GM23338 (cell line): Measurements from ENCODE around the gene PDE6A. TPM values are rescaled to one million over a fixed set of nuclear protein-coding genes. Genes with fewer than 3 reads are reported as not detected.

Source experiments
- ATAC-seq: fragments of 200-7000 bp; cut with Tn5 transposase; 3 replicates; pipeline ENCODE4 v1.9.1; 2020
- DNase-seq: peaks from one replicate; pipeline ENCODE4 v3.0.0-alpha.2; 2015; ENCODE audit warnings: low spot score
- H2AFZ ChIP-seq: fragments of 200-600 bp; sonication (generic); 2 replicates; pipeline ENCODE4 v1.8.0; 2016; ENCODE audit warnings: antibody characterized with exemption, mild to moderate bottlenecking, moderate library complexity
- H3F3A ChIP-seq: fragments of 200-600 bp; sonication (generic); replicated peaks from 2 replicates; pipeline ENCODE4 v1.8.0; 2017; ENCODE audit warnings: antibody characterized with exemption, mixed run types, low read depth
- H3K27ac ChIP-seq: fragments of 200-600 bp; sonication (generic); 2 replicates; pipeline ENCODE4 v1.6.1; 2016; ENCODE audit warnings: low read depth
- H3K27me3 ChIP-seq: fragments of 200-600 bp; sonication (generic); 2 replicates; pipeline ENCODE4 v1.8.0; 2016; ENCODE audit warnings: mild to moderate bottlenecking, mixed run types, moderate library complexity; ENCODE audit not compliant: insufficient read depth
- H3K36me3 ChIP-seq: fragments of 200-600 bp; sonication (generic); 2 replicates; pipeline ENCODE4 v1.8.0; 2016; ENCODE audit warnings: mild to moderate bottlenecking; ENCODE audit not compliant: insufficient read depth
- H3K4me1 ChIP-seq: fragments of 200-600 bp; sonication (generic); 2 replicates; pipeline ENCODE4 v1.8.0; 2016; ENCODE audit warnings: mild to moderate bottlenecking, moderate library complexity; ENCODE audit not compliant: insufficient read depth
- H3K4me2 ChIP-seq: fragments of 200-600 bp; sonication (generic); 2 replicates; pipeline ENCODE4 v1.7.1; 2017; ENCODE audit warnings: mixed run types
- H3K4me3 ChIP-seq: fragments of 200-600 bp; sonication (generic); 2 replicates; pipeline ENCODE4 v1.6.1; 2016; ENCODE audit warnings: mixed run types
- H3K79me2 ChIP-seq: fragments of 200-600 bp; sonication (generic); replicated peaks from 2 replicates; pipeline ENCODE4 v1.8.0; 2017; ENCODE audit warnings: mild to moderate bottlenecking; ENCODE audit not compliant: insufficient read depth
- H3K9me2 ChIP-seq: fragments of 200-600 bp; sonication (generic); 2 replicates; pipeline ENCODE4 v1.8.0; 2017; ENCODE audit not compliant: insufficient read depth
- H4K20me1 ChIP-seq: fragments of 200-600 bp; sonication (generic); replicated peaks from 2 replicates; pipeline ENCODE4 v1.8.0; 2017; ENCODE audit warnings: mild to moderate bottlenecking; ENCODE audit not compliant: insufficient read depth
- H3K27ac Mint-ChIP-seq: 2 replicates; pipeline ENCODE4 v1.8.0; 2020; ENCODE audit warnings: inconsistent platforms, mild to moderate bottlenecking, moderate library complexity, mixed read lengths
- H3K27me3 Mint-ChIP-seq: 3 replicates; pipeline ENCODE4 v1.8.0; 2022; ENCODE audit warnings: low read depth, mild to moderate bottlenecking, moderate library complexity, mixed read lengths, inconsistent platforms; ENCODE audit not compliant: insufficient read depth, poor library complexity
- H3K36me3 Mint-ChIP-seq: 3 replicates; pipeline ENCODE4 v1.8.0; 2021; ENCODE audit warnings: low read depth, mild to moderate bottlenecking, inconsistent platforms, moderate library complexity, mixed read lengths
- H3K4me1 Mint-ChIP-seq: 3 replicates; pipeline ENCODE4 v1.8.0; 2020; ENCODE audit warnings: mild to moderate bottlenecking, inconsistent platforms, mixed read lengths
- H3K4me3 Mint-ChIP-seq: 3 replicates; pipeline ENCODE4 v1.8.0; 2021; ENCODE audit warnings: moderate library complexity, mild to moderate bottlenecking, inconsistent platforms, mixed read lengths
- H3K9me3 Mint-ChIP-seq: 3 replicates; pipeline ENCODE4 v1.8.0; 2020; ENCODE audit warnings: moderate library complexity, mild to moderate bottlenecking, inconsistent platforms, mixed read lengths
- CREB1 ChIP-seq: fragments of 250-450 bp; sonication (Bioruptor Pico); IDR thresholded peaks from 2 replicates; pipeline ENCODE4 v1.5.0; 2020; ENCODE audit warnings: low read depth, mild to moderate bottlenecking, moderate library complexity
- EZH2 ChIP-seq: fragments of 200-600 bp; sonication (generic); IDR thresholded peaks from one replicate; pipeline ENCODE4 v1.8.0; 2017; ENCODE audit warnings: antibody characterized with exemption, mild to moderate bottlenecking, low read depth; ENCODE audit not compliant: unreplicated experiment
- EZH2phosphoT487 ChIP-seq: fragments of 200-600 bp; sonication (generic); IDR thresholded peaks from one replicate; pipeline ENCODE4 v1.8.1; 2018; ENCODE audit warnings: antibody characterized with exemption; ENCODE audit not compliant: unreplicated experiment
- JUNB ChIP-seq: IDR thresholded peaks from one replicate; pipeline ENCODE4 v1.6.1; 2016; ENCODE audit warnings: antibody characterized with exemption; ENCODE audit not compliant: unreplicated experiment
- NANOG ChIP-seq: IDR thresholded peaks from 2 replicates; pipeline ENCODE4 v1.6.1; 2016; ENCODE audit warnings: antibody characterized with exemption, borderline replicate concordance
- POLR2AphosphoS5 ChIP-seq: IDR thresholded peaks from 2 replicates; pipeline ENCODE4 v1.6.1; 2016; ENCODE audit warnings: antibody characterized with exemption, low read depth
- STAT1 ChIP-seq: IDR thresholded peaks from one replicate; pipeline ENCODE4 v1.6.1; 2016; ENCODE audit warnings: antibody characterized with exemption; ENCODE audit not compliant: unreplicated experiment
- ZNF114 ChIP-seq: fragments of 250-450 bp; sonication (Bioruptor Pico); IDR thresholded peaks from 2 replicates; pipeline ENCODE4 v1.5.0; 2020; ENCODE audit warnings: mild to moderate bottlenecking, moderate library complexity
- ZNF331 ChIP-seq: fragments of 250-450 bp; sonication (Bioruptor Pico); IDR thresholded peaks from 2 replicates; pipeline ENCODE4 v1.5.0; 2020; ENCODE audit warnings: low read depth, mild to moderate bottlenecking, moderate library complexity
- polyA plus RNA-seq: library from polyadenylated mRNA; unstranded; fragments of >200 nt; fragmentation: Nextera tagmentation; extraction: Ambion mirVana; gene quantifications from 2 replicates; pipeline ENCODE4 v1.2.1, GENCODE V29; 2016
- total RNA-seq: library from RNA; depleted of rRNA; stranded (reverse); fragments of >200 nt; shearing (Covaris generic); gene quantifications from 2 replicates; pipeline ENCODE4 v1.2.3, GENCODE V29; 2014
- TF ChIP-seq, protein P1 (sequence below): fragments of 250-450 bp; sonication (Bioruptor Pico); IDR thresholded peaks from 2 replicates; pipeline ENCODE4 v1.5.0; 2020; ENCODE audit warnings: mild to moderate bottlenecking, moderate library complexity
- TF ChIP-seq, protein P2 (sequence below): IDR thresholded peaks from one replicate; pipeline ENCODE4 v1.6.1; 2018; ENCODE audit warnings: antibody characterized with exemption; ENCODE audit not compliant: unreplicated experiment
- TF ChIP-seq, protein P3 (sequence below), 2 experiments: fragments of 200-600 bp in 1 of 2; sonication (generic) in 1 of 2; conservative IDR thresholded peaks; 2 replicates each; pipeline versions ENCODE4 v1.5.1 to v1.6.1; 2016 to 2017; ENCODE audit warnings: antibody characterized with exemption in 2 of 2, low read depth in 2 of 2, mild to moderate bottlenecking in 2 of 2, moderate library complexity in 1 of 2
- TF ChIP-seq, protein P4 (sequence below): IDR thresholded peaks from 2 replicates; pipeline ENCODE4 v1.6.1; 2016; ENCODE audit warnings: antibody characterized with exemption

Gene PDE6A
- total and polyA plus RNA-seq, 2 experiments from 2014 or later, result 0.08 TPM; not detected in 1

GRCh38 chr5:149816661-149817060 is 127.9 kb downstream of the PDE6A start:
- ATAC-seq, result no peak
- H3K36me3 ChIP-seq, result 0 out of 2 replicates have a peak, but pooled peaks cover 3% of the 10 kb centered on the region
- H3K79me2 ChIP-seq, result peaks cover 6% of the 10 kb centered on the region
- no peak overlapping the region for H2AFZ ChIP-seq
- peaks cover 2% of the 10 kb centered on the region for H3K27me3 Mint-ChIP-seq
- no peak overlapping the region for H3K4me2 ChIP-seq
- peaks cover 5% of the 10 kb centered on the region; the same call in 1 of the 2 replicates for H4K20me1 ChIP-seq
- H3K9me3 Mint-ChIP-seq, result no peaks in the 10 kb centered on the region; the same call in 2 of the 3 replicates
- no peak for DNase-seq
- H3K4me3 ChIP-seq, result no peak overlapping the region
- H3K36me3 Mint-ChIP-seq, result no peaks in the 10 kb centered on the region
- H3K27ac Mint-ChIP-seq, result no peak overlapping the region
- H3K9me2 ChIP-seq, result no peaks in the 10 kb centered on the region
- TF ChIP-seq, protein P1, sequence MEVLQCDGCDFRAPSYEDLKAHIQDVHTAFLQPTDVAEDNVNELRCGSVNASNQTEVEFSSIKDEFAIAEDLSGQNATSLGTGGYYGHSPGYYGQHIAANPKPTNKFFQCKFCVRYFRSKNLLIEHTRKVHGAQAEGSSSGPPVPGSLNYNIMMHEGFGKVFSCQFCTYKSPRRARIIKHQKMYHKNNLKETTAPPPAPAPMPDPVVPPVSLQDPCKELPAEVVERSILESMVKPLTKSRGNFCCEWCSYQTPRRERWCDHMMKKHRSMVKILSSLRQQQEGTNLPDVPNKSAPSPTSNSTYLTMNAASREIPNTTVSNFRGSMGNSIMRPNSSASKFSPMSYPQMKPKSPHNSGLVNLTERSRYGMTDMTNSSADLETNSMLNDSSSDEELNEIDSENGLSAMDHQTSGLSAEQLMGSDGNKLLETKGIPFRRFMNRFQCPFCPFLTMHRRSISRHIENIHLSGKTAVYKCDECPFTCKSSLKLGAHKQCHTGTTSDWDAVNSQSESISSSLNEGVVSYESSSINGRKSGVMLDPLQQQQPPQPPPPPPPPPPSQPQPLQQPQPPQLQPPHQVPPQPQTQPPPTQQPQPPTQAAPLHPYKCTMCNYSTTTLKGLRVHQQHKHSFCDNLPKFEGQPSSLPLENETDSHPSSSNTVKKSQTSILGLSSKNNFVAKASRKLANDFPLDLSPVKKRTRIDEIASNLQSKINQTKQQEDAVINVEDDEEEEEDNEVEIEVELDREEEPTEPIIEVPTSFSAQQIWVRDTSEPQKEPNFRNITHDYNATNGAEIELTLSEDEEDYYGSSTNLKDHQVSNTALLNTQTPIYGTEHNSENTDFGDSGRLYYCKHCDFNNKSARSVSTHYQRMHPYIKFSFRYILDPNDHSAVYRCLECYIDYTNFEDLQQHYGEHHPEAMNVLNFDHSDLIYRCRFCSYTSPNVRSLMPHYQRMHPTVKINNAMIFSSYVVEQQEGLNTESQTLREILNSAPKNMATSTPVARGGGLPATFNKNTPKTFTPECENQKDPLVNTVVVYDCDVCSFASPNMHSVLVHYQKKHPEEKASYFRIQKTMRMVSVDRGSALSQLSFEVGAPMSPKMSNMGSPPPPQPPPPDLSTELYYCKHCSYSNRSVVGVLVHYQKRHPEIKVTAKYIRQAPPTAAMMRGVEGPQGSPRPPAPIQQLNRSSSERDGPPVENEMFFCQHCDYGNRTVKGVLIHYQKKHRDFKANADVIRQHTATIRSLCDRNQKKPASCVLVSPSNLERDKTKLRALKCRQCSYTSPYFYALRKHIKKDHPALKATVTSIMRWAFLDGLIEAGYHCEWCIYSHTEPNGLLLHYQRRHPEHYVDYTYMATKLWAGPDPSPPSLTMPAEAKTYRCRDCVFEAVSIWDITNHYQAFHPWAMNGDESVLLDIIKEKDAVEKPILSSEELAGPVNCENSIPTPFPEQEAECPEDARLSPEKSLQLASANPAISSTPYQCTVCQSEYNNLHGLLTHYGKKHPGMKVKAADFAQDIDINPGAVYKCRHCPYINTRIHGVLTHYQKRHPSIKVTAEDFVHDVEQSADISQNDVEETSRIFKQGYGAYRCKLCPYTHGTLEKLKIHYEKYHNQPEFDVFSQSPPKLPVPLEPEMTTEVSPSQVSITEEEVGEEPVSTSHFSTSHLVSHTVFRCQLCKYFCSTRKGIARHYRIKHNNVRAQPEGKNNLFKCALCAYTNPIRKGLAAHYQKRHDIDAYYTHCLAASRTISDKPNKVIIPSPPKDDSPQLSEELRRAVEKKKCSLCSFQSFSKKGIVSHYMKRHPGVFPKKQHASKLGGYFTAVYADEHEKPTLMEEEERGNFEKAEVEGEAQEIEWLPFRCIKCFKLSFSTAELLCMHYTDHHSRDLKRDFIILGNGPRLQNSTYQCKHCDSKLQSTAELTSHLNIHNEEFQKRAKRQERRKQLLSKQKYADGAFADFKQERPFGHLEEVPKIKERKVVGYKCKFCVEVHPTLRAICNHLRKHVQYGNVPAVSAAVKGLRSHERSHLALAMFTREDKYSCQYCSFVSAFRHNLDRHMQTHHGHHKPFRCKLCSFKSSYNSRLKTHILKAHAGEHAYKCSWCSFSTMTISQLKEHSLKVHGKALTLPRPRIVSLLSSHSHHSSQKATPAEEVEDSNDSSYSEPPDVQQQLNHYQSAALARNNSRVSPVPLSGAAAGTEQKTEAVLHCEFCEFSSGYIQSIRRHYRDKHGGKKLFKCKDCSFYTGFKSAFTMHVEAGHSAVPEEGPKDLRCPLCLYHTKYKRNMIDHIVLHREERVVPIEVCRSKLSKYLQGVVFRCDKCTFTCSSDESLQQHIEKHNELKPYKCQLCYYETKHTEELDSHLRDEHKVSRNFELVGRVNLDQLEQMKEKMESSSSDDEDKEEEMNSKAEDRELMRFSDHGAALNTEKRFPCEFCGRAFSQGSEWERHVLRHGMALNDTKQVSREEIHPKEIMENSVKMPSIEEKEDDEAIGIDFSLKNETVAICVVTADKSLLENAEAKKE (CRISPR knock-in tag), result no peak
- TF ChIP-seq POLR2AphosphoS5 (no peak), EZH2phosphoT487 (no peak), CREB1 (CRISPR knock-in tag) (no peak), NANOG (no peak), ZNF331 (CRISPR knock-in tag) (no peak), ZNF114 (CRISPR knock-in tag) (no peak), EZH2 (no peak), STAT1 (no peak), JUNB (no peak)
- TF ChIP-seq, protein P2, sequence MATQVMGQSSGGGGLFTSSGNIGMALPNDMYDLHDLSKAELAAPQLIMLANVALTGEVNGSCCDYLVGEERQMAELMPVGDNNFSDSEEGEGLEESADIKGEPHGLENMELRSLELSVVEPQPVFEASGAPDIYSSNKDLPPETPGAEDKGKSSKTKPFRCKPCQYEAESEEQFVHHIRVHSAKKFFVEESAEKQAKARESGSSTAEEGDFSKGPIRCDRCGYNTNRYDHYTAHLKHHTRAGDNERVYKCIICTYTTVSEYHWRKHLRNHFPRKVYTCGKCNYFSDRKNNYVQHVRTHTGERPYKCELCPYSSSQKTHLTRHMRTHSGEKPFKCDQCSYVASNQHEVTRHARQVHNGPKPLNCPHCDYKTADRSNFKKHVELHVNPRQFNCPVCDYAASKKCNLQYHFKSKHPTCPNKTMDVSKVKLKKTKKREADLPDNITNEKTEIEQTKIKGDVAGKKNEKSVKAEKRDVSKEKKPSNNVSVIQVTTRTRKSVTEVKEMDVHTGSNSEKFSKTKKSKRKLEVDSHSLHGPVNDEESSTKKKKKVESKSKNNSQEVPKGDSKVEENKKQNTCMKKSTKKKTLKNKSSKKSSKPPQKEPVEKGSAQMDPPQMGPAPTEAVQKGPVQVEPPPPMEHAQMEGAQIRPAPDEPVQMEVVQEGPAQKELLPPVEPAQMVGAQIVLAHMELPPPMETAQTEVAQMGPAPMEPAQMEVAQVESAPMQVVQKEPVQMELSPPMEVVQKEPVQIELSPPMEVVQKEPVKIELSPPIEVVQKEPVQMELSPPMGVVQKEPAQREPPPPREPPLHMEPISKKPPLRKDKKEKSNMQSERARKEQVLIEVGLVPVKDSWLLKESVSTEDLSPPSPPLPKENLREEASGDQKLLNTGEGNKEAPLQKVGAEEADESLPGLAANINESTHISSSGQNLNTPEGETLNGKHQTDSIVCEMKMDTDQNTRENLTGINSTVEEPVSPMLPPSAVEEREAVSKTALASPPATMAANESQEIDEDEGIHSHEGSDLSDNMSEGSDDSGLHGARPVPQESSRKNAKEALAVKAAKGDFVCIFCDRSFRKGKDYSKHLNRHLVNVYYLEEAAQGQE, result no peak
- TF ChIP-seq, protein P3, sequence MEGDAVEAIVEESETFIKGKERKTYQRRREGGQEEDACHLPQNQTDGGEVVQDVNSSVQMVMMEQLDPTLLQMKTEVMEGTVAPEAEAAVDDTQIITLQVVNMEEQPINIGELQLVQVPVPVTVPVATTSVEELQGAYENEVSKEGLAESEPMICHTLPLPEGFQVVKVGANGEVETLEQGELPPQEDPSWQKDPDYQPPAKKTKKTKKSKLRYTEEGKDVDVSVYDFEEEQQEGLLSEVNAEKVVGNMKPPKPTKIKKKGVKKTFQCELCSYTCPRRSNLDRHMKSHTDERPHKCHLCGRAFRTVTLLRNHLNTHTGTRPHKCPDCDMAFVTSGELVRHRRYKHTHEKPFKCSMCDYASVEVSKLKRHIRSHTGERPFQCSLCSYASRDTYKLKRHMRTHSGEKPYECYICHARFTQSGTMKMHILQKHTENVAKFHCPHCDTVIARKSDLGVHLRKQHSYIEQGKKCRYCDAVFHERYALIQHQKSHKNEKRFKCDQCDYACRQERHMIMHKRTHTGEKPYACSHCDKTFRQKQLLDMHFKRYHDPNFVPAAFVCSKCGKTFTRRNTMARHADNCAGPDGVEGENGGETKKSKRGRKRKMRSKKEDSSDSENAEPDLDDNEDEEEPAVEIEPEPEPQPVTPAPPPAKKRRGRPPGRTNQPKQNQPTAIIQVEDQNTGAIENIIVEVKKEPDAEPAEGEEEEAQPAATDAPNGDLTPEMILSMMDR (conservative IDR thresholded peaks at IDR 0.05; ENCODE audit: low read depth in 2 of 2), result no peak
- TF ChIP-seq, protein P4, sequence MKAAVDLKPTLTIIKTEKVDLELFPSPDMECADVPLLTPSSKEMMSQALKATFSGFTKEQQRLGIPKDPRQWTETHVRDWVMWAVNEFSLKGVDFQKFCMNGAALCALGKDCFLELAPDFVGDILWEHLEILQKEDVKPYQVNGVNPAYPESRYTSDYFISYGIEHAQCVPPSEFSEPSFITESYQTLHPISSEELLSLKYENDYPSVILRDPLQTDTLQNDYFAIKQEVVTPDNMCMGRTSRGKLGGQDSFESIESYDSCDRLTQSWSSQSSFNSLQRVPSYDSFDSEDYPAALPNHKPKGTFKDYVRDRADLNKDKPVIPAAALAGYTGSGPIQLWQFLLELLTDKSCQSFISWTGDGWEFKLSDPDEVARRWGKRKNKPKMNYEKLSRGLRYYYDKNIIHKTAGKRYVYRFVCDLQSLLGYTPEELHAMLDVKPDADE, result no peak
- peaks cover 18% of the 10 kb centered on the region; the same call in 2 of the 3 replicates for H3K4me1 Mint-ChIP-seq
- H3K27me3 ChIP-seq, result no peaks in the 10 kb centered on the region
- no peaks in the 10 kb centered on the region for H3K4me1 ChIP-seq
- no peak overlapping the region for H3K27ac ChIP-seq
- no peak overlapping the region for H3K4me3 Mint-ChIP-seq
- H3F3A ChIP-seq, result no peaks in the 10 kb centered on the region
